A204.1 (cell line): ENCODE data around the gene MTFR2.

Experiments used
- FAIRE-seq: peaks from 2 replicates; lab custom pipeline; 2012; peaks lifted over from hg19 to GRCh38; lab: Jason Lieb, UNC

The MTFR2 gene

DNA sequence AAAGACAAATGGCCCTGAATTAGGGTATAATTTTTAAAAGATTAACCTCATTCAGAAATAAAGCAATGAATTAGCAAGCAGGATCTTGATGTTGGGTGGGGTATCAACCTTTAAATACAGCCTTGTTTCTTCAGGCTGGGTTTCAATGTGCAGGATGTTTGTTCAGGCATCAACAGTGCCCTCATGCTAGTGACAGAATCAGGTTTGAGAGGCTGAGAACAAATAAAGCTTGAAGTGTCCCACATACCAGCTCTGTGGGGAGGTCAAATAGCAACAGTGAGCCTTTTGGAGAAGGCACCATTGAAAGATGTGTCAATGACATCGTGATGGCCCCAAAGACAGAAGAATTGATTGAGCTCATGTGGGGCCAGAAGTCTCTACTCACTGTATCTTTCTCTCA is 68.2 kb downstream of the MTFR2 start:
- FAIRE-seq = no peak

- no peak for FAIRE-seq
Measured at GRCh38 chr6:136181512-136181833, 68.6 kb downstream of the MTFR2 start.
